HepG2 (cell line): Measurements from ENCODE around the gene ABCA13. TPM values are rescaled to one million over a fixed set of nuclear protein-coding genes. Genes with fewer than 3 reads are reported as not detected.

Source experiments
- ATAC-seq: fragments of 200-7000 bp; cut with Tn5 transposase; 3 replicates; pipeline ENCODE4 v1.9.1; 2020; ENCODE audit warnings: mild to moderate bottlenecking, moderate library complexity
- BruUV-seq: library from RNA; stranded (reverse); fragments of 400-500 nt; replicated peaks from 2 replicates; lab custom pipeline; 2021; lab: Mats Ljungman, UMichigan
- CTCF ChIA-PET: fragments of 300-600 bp; formaldehyde crosslinking; extraction: SDS; loops from one replicate; lab custom pipeline; 2021; ENCODE audit warnings: low total read pairs, inconsistent platforms, low intra/inter-chr PET ratio; lab: Yijun Ruan, JAX
- POLR2A ChIA-PET: fragments of 350-600 bp; sonication (Branson Sonifier 250); formaldehyde crosslinking; loops from one replicate; lab custom pipeline; 2020; ENCODE audit warnings: antibody characterized with exemption, inconsistent platforms; lab: Yijun Ruan, JAX
- DNase-seq: peaks from one replicate; pipeline ENCODE4 v3.0.0-alpha.2; 2015; ENCODE audit warnings: low spot score
- FAIRE-seq: peaks from 3 replicates; lab custom pipeline; 2011; peaks lifted over from hg19 to GRCh38; lab: Jason Lieb, UNC
- H2AFZ ChIP-seq: one replicate; pipeline ENCODE4 v1.6.1; 2011; ENCODE audit warnings: low read length, inconsistent platforms
- H3K27ac ChIP-seq: fragments of 300-600 bp; 3 replicates; pipeline ENCODE4 v1.8.0; 2011; ENCODE audit warnings: mixed run types, mild to moderate bottlenecking, mixed read lengths, low read length, inconsistent platforms; ENCODE audit not compliant: insufficient read depth; ENCODE audit errors: extremely low read length
- H3K27me3 ChIP-seq, 2 experiments: fragments of 200-600 bp in 1 of 2; 2 replicates in 1 of 2; 3 replicates in 1 of 2; pipeline versions ENCODE4 v1.6.0 to v1.8.0; 2011; ENCODE audit warnings: low read length in 2 of 2, mild to moderate bottlenecking in 2 of 2, moderate library complexity in 2 of 2, inconsistent platforms in 1 of 2; ENCODE audit not compliant: insufficient read depth in 2 of 2, control insufficient read depth in 1 of 2
- H3K36me3 ChIP-seq, 2 experiments: fragments of 200-600 bp in 1 of 2; replicated peaks in 1 of 2; 2 replicates in 1 of 2; 3 replicates in 1 of 2; pipeline versions ENCODE4 v1.5.1 to v1.8.0; 2011; ENCODE audit warnings: low read length in 2 of 2, inconsistent platforms in 1 of 2; ENCODE audit not compliant: insufficient read depth in 2 of 2, control insufficient read depth in 1 of 2
- H3K4me1 ChIP-seq: 2 replicates; pipeline ENCODE4 v1.5.1; 2012; ENCODE audit warnings: low read length, inconsistent platforms; ENCODE audit not compliant: insufficient read depth
- H3K4me2 ChIP-seq: 2 replicates; pipeline ENCODE4 v1.6.0; 2011; ENCODE audit warnings: low read depth, low read length, inconsistent platforms
- H3K4me3 ChIP-seq, 3 experiments: fragments of 200-600 bp in 1 of 3; sonication (generic), shearing (Covaris generic) in 1 of 3; replicated peaks in 1 of 3; 2 replicates each; pipeline ENCODE4 v1.5.1; 2011 to 2016; ENCODE audit warnings: low read length in 3 of 3, inconsistent platforms in 2 of 3, low read depth in 2 of 3, mild to moderate bottlenecking in 2 of 3, control low read depth in 1 of 3, mixed read lengths in 1 of 3; ENCODE audit not compliant: insufficient read depth in 1 of 3
- H3K79me2 ChIP-seq: one replicate; pipeline ENCODE4 v1.6.1; 2011; ENCODE audit warnings: low read length, inconsistent platforms; ENCODE audit not compliant: insufficient read depth
- H3K9ac ChIP-seq: 2 replicates; pipeline ENCODE4 v1.6.0; 2011; ENCODE audit warnings: mild to moderate bottlenecking, low read depth, low read length, inconsistent platforms; ENCODE audit not compliant: insufficient read depth
- H3K9me3 ChIP-seq: 2 replicates; pipeline ENCODE4 v1.5.1; 2012; ENCODE audit warnings: mild to moderate bottlenecking, low read length
- H4K20me1 ChIP-seq: 2 replicates; pipeline ENCODE4 v1.6.0; 2011; ENCODE audit warnings: inconsistent platforms, mild to moderate bottlenecking, low read length, moderate library complexity; ENCODE audit not compliant: insufficient read depth
- HOXA7 ChIP-seq: sonication (generic); formaldehyde crosslinking; IDR thresholded peaks from 2 replicates; pipeline ENCODE4 v1.8.1; 2022; ENCODE audit warnings: mild to moderate bottlenecking, missing genetic modification reagents, moderate library complexity
- MEIS2 ChIP-seq: sonication (generic); formaldehyde crosslinking; IDR thresholded peaks from 2 replicates; pipeline ENCODE4 v1.9.0; 2021; ENCODE audit warnings: mild to moderate bottlenecking, missing genetic modification reagents
- SMYD3 ChIP-seq: sonication (generic); formaldehyde crosslinking; IDR thresholded peaks from 2 replicates; pipeline ENCODE4 v1.8.1; 2023; ENCODE audit warnings: mild to moderate bottlenecking, missing genetic modification reagents
- ZNF567 ChIP-seq: sonication (generic); formaldehyde crosslinking; IDR thresholded peaks from 2 replicates; pipeline ENCODE4 v1.8.1; 2023; ENCODE audit warnings: mild to moderate bottlenecking, missing genetic modification reagents, borderline replicate concordance
- ZNF616 ChIP-seq: sonication (generic); formaldehyde crosslinking; IDR thresholded peaks from 2 replicates; pipeline ENCODE4 v1.5.0; 2020; ENCODE audit warnings: low read depth, mild to moderate bottlenecking, missing genetic modification reagents
- ZNF777 ChIP-seq: sonication (generic); formaldehyde crosslinking; IDR thresholded peaks from 2 replicates; pipeline ENCODE4 v1.4.0; 2020; ENCODE audit warnings: missing genetic modification reagents
- in situ Hi-C: cut with HindIII; loops from 2 replicates; pipeline ENCODE4 v1.10.0; 2017; ENCODE audit warnings: low pct_unique_long_range_greater_than_20kb; ENCODE audit not compliant: extremely low pct_ligation_motif_present
- intact Hi-C: fragments of 100-400 bp; cut with micrococcal nuclease; formaldehyde crosslinking; loops from one replicate; pipeline ENCODE4 v1.10.0; 2022; ENCODE audit not compliant: unreplicated experiment
- polyA plus RNA-seq, 8 experiments: library from polyadenylated mRNA; depleted of rRNA in 3 of 8; stranded (reverse) in 7 of 8; unstranded in 1 of 8; fragments of >200 nt; fragmentation: Illumina TruSeq in 4 of 8; extraction: Trizol in 4 of 8; gene quantifications; 2 replicates each; pipeline versions ENCODE4 v1.2.1 to v1.2.3, GENCODE V29; 2011 to 2016; ENCODE audit warnings: low read depth in 4 of 8, missing spikeins in 1 of 8, mixed read lengths in 1 of 8; ENCODE audit not compliant: insufficient read depth in 1 of 8
- total RNA-seq, 5 experiments: library from RNA; depleted of rRNA; stranded (reverse); fragments of >200 nt; fragmentation: Illumina TruSeq; extraction: Trizol; gene quantifications; 2 replicates each; pipeline ENCODE4 v1.2.3, GENCODE V29; 2016; ENCODE audit warnings: low read depth in 1 of 5
- TF ChIP-seq, protein P1 (sequence below): sonication (generic); formaldehyde crosslinking; IDR thresholded peaks from 2 replicates; pipeline ENCODE4 v1.5.0; 2020; ENCODE audit warnings: missing genetic modification reagents
- TF ChIP-seq, protein P2 (sequence below): sonication (generic); formaldehyde crosslinking; IDR thresholded peaks from 2 replicates; pipeline ENCODE4 v1.4.0; 2020; ENCODE audit warnings: missing genetic modification reagents, low read depth, mild to moderate bottlenecking, borderline replicate concordance

Gene ABCA13
- total and polyA plus RNA-seq, 2 of the 13 experiments (the other 11 are each of a cell fraction or from before 2014, with no cell fraction given): 0.03 TPM; not detected in 1

DNA sequence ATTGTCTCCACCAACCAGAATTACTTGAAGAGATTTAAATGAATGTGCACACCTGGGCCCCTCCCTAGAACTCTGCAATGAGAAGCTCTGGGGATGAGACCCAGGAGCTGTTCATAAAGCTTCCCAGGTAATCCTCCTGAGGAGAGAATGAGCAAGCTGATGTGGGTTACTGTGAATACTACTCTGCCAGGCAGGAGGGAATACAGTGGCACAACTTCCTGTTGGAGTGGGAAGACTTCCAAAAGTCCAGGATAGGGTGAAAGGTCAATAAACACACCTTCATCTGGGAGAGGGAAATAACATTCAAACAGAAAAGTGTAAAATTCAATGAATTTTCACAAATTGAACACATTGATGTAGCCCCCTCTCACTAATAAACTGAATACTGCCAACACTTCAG is 351.4 kb downstream of the ABCA13 start:
- no peaks in the 10 kb centered on the region for H3K36me3 ChIP-seq
- no peak overlapping the region for H3K4me2 ChIP-seq
- CTCF ChIA-PET: no interaction called here
- BruUV-seq: no TSS peak
- H2AFZ ChIP-seq: no peak overlapping the region
- no peaks in the 10 kb centered on the region for H4K20me1 ChIP-seq
- TF ChIP-seq, protein P1, sequence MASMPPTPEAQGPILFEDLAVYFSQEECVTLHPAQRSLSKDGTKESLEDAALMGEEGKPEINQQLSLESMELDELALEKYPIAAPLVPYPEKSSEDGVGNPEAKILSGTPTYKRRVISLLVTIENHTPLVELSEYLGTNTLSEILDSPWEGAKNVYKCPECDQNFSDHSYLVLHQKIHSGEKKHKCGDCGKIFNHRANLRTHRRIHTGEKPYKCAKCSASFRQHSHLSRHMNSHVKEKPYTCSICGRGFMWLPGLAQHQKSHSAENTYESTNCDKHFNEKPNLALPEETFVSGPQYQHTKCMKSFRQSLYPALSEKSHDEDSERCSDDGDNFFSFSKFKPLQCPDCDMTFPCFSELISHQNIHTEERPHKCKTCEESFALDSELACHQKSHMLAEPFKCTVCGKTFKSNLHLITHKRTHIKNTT (CRISPR knock-in tag): no peak
- TF ChIP-seq, protein P2, sequence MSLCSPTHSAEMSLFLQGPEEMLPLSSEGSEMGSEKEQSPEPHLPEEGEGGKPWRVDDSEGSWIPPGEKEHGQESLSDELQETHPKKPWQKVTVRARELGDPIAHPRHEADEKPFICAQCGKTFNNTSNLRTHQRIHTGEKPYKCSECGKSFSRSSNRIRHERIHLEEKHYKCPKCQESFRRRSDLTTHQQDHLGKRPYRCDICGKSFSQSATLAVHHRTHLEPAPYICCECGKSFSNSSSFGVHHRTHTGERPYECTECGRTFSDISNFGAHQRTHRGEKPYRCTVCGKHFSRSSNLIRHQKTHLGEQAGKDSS (CRISPR knock-in tag): no peak
- no peak for TF ChIP-seq SMYD3 (CRISPR knock-in tag)
- TF ChIP-seq ZNF616 (CRISPR knock-in tag): no peak
- TF ChIP-seq MEIS2 (CRISPR knock-in tag): no peak
- TF ChIP-seq ZNF777: no peak
- TF ChIP-seq HOXA7 (CRISPR knock-in tag): no peak
- no peak for TF ChIP-seq ZNF567
- TF ChIP-seq, all 625 proteins: peak for 0
- in situ Hi-C loops: no loop called here
- H3K9me3 ChIP-seq: no peaks in the 10 kb centered on the region
- ATAC-seq (no peak), FAIRE-seq (no peak), DNase-seq (no peak)
- H3K27ac ChIP-seq: no peak overlapping the region
- H3K9ac ChIP-seq: no peak overlapping the region
- no peaks in the 10 kb centered on the region for H3K79me2 ChIP-seq
- no peak overlapping the region for H3K4me3 ChIP-seq
- H3K4me1 ChIP-seq: no peaks in the 10 kb centered on the region
- intact Hi-C loops: no loop called here
- POLR2A ChIA-PET: no interaction called here
- no peaks in the 10 kb centered on the region for H3K27me3 ChIP-seq
